DOHH2 (cell line): Measurements from ENCODE around the gene ARFIP2.

ENCODE experiments used
- H3F3A ChIP-seq: fragments of 200-600 bp; sonication (generic), shearing (Covaris generic); 2 replicates; pipeline ENCODE4 v1.6.0; 2016; ENCODE audit warnings: antibody characterized with exemption, mild to moderate bottlenecking; ENCODE audit not compliant: control insufficient read depth, insufficient read depth
- H3K27ac ChIP-seq: fragments of 200-600 bp; sonication (generic); 2 replicates; pipeline ENCODE4 v1.5.1; 2014; ENCODE audit warnings: low read depth, mild to moderate bottlenecking, low read length, moderate library complexity
- H3K27me3 ChIP-seq: fragments of 200-600 bp; sonication (generic); 2 replicates; pipeline ENCODE4 v1.6.1; 2014; ENCODE audit warnings: mild to moderate bottlenecking, low read length, mixed read lengths; ENCODE audit not compliant: control insufficient read depth
- H3K36me3 ChIP-seq: fragments of 200-600 bp; sonication (generic); 2 replicates; pipeline ENCODE4 v1.6.1; 2014; ENCODE audit warnings: mild to moderate bottlenecking, low read length, moderate library complexity, mixed read lengths; ENCODE audit not compliant: control insufficient read depth
- H3K4me1 ChIP-seq: fragments of 200-600 bp; sonication (generic); 2 replicates; pipeline ENCODE4 v1.6.1; 2014; ENCODE audit warnings: mild to moderate bottlenecking, low read length, mixed read lengths; ENCODE audit not compliant: control insufficient read depth
- H3K4me2 ChIP-seq: fragments of 200-600 bp; sonication (generic); 2 replicates; pipeline ENCODE4 v1.6.0; 2014; ENCODE audit warnings: mild to moderate bottlenecking, low read length, moderate library complexity
- H3K4me3 ChIP-seq: fragments of 200-600 bp; sonication (generic); 2 replicates; pipeline ENCODE4 v1.5.1; 2014; ENCODE audit warnings: mild to moderate bottlenecking, low read length, mixed read lengths
- H3K79me2 ChIP-seq: fragments of 200-600 bp; sonication (generic); 2 replicates; pipeline ENCODE4 v1.6.1; 2014; ENCODE audit warnings: mild to moderate bottlenecking, low read length, mixed read lengths; ENCODE audit not compliant: control insufficient read depth
- H3K9me2 ChIP-seq: fragments of 200-600 bp; sonication (generic); replicated peaks from 2 replicates; pipeline ENCODE4 v1.6.1; 2014; ENCODE audit warnings: mild to moderate bottlenecking, low read length, mixed read lengths; ENCODE audit not compliant: control insufficient read depth
- H3K9me3 ChIP-seq: fragments of 200-600 bp; sonication (generic); 2 replicates; pipeline ENCODE4 v1.6.1; 2014; ENCODE audit warnings: antibody characterized with exemption, low read length, mixed read lengths; ENCODE audit not compliant: control insufficient read depth, insufficient read depth
- H4K20me1 ChIP-seq: fragments of 200-600 bp; sonication (generic); 2 replicates; pipeline ENCODE4 v1.6.0; 2014; ENCODE audit warnings: low read depth, mild to moderate bottlenecking, antibody characterized with exemption, low read length, moderate library complexity; ENCODE audit not compliant: control insufficient read depth, insufficient read depth
- EZH2phosphoT487 ChIP-seq: fragments of 200-600 bp; sonication (generic); IDR thresholded peaks from 2 replicates; pipeline ENCODE4 v1.6.1; 2017; ENCODE audit warnings: borderline replicate concordance, mild to moderate bottlenecking, antibody characterized with exemption, low read length, moderate library complexity, mixed read lengths
- TF ChIP-seq, protein P1 (sequence below): fragments of 200-600 bp; sonication (generic); IDR thresholded peaks from one replicate; pipeline ENCODE4 v1.5.1; 2014; ENCODE audit warnings: antibody characterized with exemption, mild to moderate bottlenecking, low read depth, low read length; ENCODE audit not compliant: poor library complexity, severe bottlenecking

The ARFIP2 gene

DNA sequence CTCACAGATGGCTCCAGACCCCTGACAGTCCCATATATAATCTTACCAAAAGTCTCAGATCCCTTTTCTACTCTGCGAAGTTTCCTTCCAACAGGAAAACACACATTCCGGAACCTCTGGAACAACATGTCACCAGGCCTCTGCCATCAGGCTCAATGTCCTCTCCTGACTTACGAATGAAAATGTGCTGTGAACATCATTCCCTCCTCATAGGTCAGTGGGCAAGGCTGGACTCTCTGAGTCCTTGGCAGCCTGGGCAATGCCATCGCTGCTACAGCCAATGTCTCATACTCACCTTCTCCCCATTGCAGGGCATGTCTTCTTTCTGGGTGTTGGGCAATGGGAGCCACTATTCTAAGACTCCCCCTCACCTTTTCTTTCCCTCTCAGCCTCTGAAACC is 38.7 kb downstream of the ARFIP2 start:
- H3K27me3 ChIP-seq: no peaks in the 10 kb centered on the region
- no peaks in the 10 kb centered on the region for H3K9me2 ChIP-seq
- H3F3A ChIP-seq: no peaks in the 10 kb centered on the region
- H3K4me3 ChIP-seq: no peak overlapping the region
- H3K4me1 ChIP-seq: peaks cover 15% of the 10 kb centered on the region
- no peaks in the 10 kb centered on the region for H3K79me2 ChIP-seq
- H3K27ac ChIP-seq: no peak overlapping the region
- H3K9me3 ChIP-seq: no peaks in the 10 kb centered on the region
- H4K20me1 ChIP-seq: no peaks in the 10 kb centered on the region
- H3K36me3 ChIP-seq: no peaks in the 10 kb centered on the region
- no peak overlapping the region for H3K4me2 ChIP-seq
- TF ChIP-seq, protein P1, sequence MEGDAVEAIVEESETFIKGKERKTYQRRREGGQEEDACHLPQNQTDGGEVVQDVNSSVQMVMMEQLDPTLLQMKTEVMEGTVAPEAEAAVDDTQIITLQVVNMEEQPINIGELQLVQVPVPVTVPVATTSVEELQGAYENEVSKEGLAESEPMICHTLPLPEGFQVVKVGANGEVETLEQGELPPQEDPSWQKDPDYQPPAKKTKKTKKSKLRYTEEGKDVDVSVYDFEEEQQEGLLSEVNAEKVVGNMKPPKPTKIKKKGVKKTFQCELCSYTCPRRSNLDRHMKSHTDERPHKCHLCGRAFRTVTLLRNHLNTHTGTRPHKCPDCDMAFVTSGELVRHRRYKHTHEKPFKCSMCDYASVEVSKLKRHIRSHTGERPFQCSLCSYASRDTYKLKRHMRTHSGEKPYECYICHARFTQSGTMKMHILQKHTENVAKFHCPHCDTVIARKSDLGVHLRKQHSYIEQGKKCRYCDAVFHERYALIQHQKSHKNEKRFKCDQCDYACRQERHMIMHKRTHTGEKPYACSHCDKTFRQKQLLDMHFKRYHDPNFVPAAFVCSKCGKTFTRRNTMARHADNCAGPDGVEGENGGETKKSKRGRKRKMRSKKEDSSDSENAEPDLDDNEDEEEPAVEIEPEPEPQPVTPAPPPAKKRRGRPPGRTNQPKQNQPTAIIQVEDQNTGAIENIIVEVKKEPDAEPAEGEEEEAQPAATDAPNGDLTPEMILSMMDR: no peak
- TF ChIP-seq EZH2phosphoT487: no peak

DNA sequence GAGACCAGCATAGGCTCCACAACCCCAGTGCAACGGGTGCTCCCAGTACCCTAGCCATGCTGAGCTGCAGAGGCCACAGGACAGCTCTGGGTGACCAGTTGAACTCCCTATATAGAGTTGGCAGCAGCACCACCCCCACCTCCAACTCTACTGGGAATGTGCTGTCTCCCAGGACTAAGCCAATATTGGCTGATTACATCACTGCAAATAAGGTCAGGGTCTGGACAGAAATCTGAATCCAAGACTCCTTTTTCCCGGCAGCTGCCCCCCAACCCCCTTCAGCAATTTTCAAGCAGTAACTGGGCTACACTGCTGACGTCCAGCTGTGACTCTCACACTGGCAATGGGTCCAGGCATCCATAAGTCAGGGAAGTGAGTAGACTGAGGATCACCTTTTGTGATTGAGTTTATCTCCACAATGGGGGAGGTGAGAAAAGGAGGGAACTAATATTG is 40.2 kb downstream of the ARFIP2 start, which contains the start of gene HPX:
Gene HPX (minus strand): TSS at position 82 of the 453 bp plus-strand sequence. CDS start 24 bp downstream, at position 58.
- Histone ChIP-seq H3K4me1 (peaks cover 20% of the 10 kb centered on the region), H3K79me2 (no peaks in the 10 kb centered on the region), H3K27me3 (no peaks in the 10 kb centered on the region), H3K27ac (no peak within 1 kb of the TSS), H3K9me2 (no peaks in the 10 kb centered on the region), H3K4me2 (no peak within 1 kb of the TSS), H3F3A (no peaks in the 10 kb centered on the region), H3K4me3 (no peak within 1 kb of the TSS), H4K20me1 (no peaks in the 10 kb centered on the region), H3K36me3 (no peaks in the 10 kb centered on the region), H3K9me3 (no peaks in the 10 kb centered on the region)
- no peak for TF ChIP-seq EZH2phosphoT487
- TF ChIP-seq, protein P1: no peak

DNA sequence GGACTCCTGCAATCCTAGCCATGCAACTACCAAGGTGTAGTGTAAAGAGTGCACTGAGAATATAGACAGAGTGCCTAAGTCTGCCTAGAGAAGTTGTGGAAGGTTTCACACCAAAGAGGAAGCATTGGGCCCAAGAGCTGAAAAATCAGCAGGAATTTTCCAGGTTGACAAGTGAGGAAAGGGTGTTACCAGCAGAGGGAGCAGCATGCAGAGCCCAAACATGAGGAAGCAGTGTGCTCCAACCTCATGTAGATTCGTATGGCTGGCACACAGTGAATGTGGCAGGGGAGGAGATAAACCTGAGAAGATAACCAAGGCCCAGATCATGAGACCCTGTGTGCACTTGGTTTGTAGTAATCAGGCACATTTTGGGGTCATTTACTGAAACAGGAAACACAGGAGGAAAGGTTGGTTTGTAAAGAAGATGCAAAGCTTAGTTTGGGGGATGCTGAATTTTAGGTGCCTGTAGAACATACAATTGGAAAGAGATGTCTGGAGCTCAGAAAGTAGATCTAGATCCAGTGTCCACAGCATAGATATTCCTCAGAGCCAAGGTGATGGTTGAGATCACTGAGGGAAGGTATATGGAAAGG is 42.1 kb downstream of the ARFIP2 start:
- TF ChIP-seq, protein P1: peak; percentile 70
- no peak for TF ChIP-seq EZH2phosphoT487
- H3K27me3 ChIP-seq: no peaks in the 10 kb centered on the region
- no peaks in the 10 kb centered on the region for H3K79me2 ChIP-seq
- H3K4me2 ChIP-seq: no peak overlapping the region
- H3F3A ChIP-seq: no peaks in the 10 kb centered on the region
- no peak overlapping the region for H3K4me3 ChIP-seq
- H3K27ac ChIP-seq: no peak overlapping the region
- H3K9me3 ChIP-seq: no peaks in the 10 kb centered on the region
- no peaks in the 10 kb centered on the region for H3K36me3 ChIP-seq
- peaks cover 33% of the 10 kb centered on the region for H3K4me1 ChIP-seq
- H4K20me1 ChIP-seq: no peaks in the 10 kb centered on the region
- H3K9me2 ChIP-seq: no peaks in the 10 kb centered on the region
